ENCODE measurements around the gene CHST5. TPM values are rescaled to one million over a fixed set of nuclear protein-coding genes. Genes with fewer than 3 reads are reported as not detected.
A peak's percentile ranks its signal among the peaks of the same experiment; 100 is the strongest.

Gene CHST5
- total and polyA plus RNA-seq, 12 donors, result 0.06 to 0.68 (median 0.32) TPM; not detected in 3

GRCh38 chr16:75486676-75487313 is 49.1 kb downstream of the CHST5 start:
- H3K27me3 ChIP-seq, result no peaks in the 10 kb centered on the region
- TF ChIP-seq POLR2A (IDR thresholded peaks at IDR 0.05) (no peak), CTCF (IDR thresholded peaks at IDR 0.05) (no peak)
- no peaks in the 10 kb centered on the region for H3K9me3 ChIP-seq (replicated peaks in 1 of 3)
- no peak for DNase-seq
- H3K27ac ChIP-seq, result no peak overlapping the region
- 77 to 95% (median 91%) methylated on average over 2 of the region's 2 CpGs for WGBS, 4 donors
- H3K4me1 ChIP-seq (replicated peaks in 1 of 2), result peaks cover 22 to 34% of the 10 kb centered on the region in 2 donors
- intact Hi-C loops (cut with DNase I), result no loop called here
- H3K36me3 ChIP-seq (replicated peaks in 1 of 2), result no peaks in the 10 kb centered on the region
- H3K4me3 ChIP-seq, result no peak overlapping the region

- WGBS, 4 donors, result 88 to 92% (median 90%) methylated on average over 8 to 9 of the region's 9 CpGs
- intact Hi-C loops (cut with DNase I), result no loop called here
These were observed 49.8 kb downstream of the CHST5 start for GRCh38 chr16:75486014-75486675.

GRCh38 chr16:75485230-75486013 is 50.5 kb downstream of the CHST5 start:
- no peaks in the 10 kb centered on the region for H3K36me3 ChIP-seq (replicated peaks in 1 of 2)
- H3K9me3 ChIP-seq (replicated peaks in 1 of 3), result no peaks in the 10 kb centered on the region
- peak in 1 of 7 donors; percentile 21 for DNase-seq
- no peak for TF ChIP-seq POLR2A (IDR thresholded peaks at IDR 0.05)
- no peak overlapping the region for H3K4me3 ChIP-seq
- intact Hi-C loops (cut with DNase I), result no loop called here
- WGBS, 4 donors, result 48 to 62% (median 60%) methylated on average over 7 of the region's 7 CpGs
- H3K27ac ChIP-seq, result peak overlapping the region in 3 of 5 donors; percentile 63 to 79 (median 74)
- H3K27me3 ChIP-seq, result no peaks in the 10 kb centered on the region
- H3K4me1 ChIP-seq (replicated peaks in 1 of 2), result peaks cover 22 to 31% of the 10 kb centered on the region in 2 donors

More at GRCh38 chr16:75486014-75486675, 49.8 kb downstream of the CHST5 start:
- TF ChIP-seq CTCF (IDR thresholded peaks at IDR 0.05), result no peak
- TF ChIP-seq POLR2A (IDR thresholded peaks at IDR 0.05), result no peak
- H3K27ac ChIP-seq, result peak overlapping the region in 3 of 5 donors; percentile 56 to 79 (median 74)
- H3K27me3 ChIP-seq, result no peaks in the 10 kb centered on the region
- no peak for DNase-seq
- H3K4me3 ChIP-seq, result no peak overlapping the region
- H3K9me3 ChIP-seq (replicated peaks in 1 of 3), result no peaks in the 10 kb centered on the region
- H3K36me3 ChIP-seq (replicated peaks in 1 of 2), result no peaks in the 10 kb centered on the region
- peaks cover 22 to 31% of the 10 kb centered on the region in 2 donors for H3K4me1 ChIP-seq (replicated peaks in 1 of 2)

- WGBS, 4 donors, result 77 to 92% (median 86%) methylated on average over 2 of the region's 2 CpGs
- DNase-seq, result no peak
- no peak overlapping the region for H3K27ac ChIP-seq
- no peaks in the 10 kb centered on the region for H3K36me3 ChIP-seq (replicated peaks in 1 of 2)
- intact Hi-C loops (cut with DNase I), result no loop called here
- H3K4me3 ChIP-seq, result no peak overlapping the region
- H3K27me3 ChIP-seq, result no peaks in the 10 kb centered on the region
- H3K4me1 ChIP-seq (replicated peaks in 1 of 2), result peaks cover 14 to 22% of the 10 kb centered on the region in 2 donors
- no peaks in the 10 kb centered on the region for H3K9me3 ChIP-seq (replicated peaks in 1 of 3)
- TF ChIP-seq CTCF (IDR thresholded peaks at IDR 0.05) (no peak), POLR2A (IDR thresholded peaks at IDR 0.05) (no peak)
These were observed 52.7 kb downstream of the CHST5 start for GRCh38 chr16:75483222-75483621.

All from adrenal gland (tissue), 12 donors.